ENCODE measurements around the gene RAB4B.
"Not testable (repeated sequence)": the region's sequence is repeated elsewhere in the genome, so short reads cannot be mapped to it uniquely, and the experiment has no call there.

RAB4B gene

GRCh38 chr19:40777937-40778705, at the start of gene RAB4B:
TSS of gene RAB4B (plus strand) at chr19:40778247. CDS start at chr19:40778376, 129 bp downstream.
- peak; percentile 99 for DNase-seq (ENCODE audit: low read depth in 2 of 2)

GRCh38 chr19:40730065-40730464, 48.0 kb upstream of the RAB4B start:
- not testable (repeated sequence) for DNase-seq (ENCODE audit: low read depth in 2 of 2)

GRCh38 chr19:40732304-40732703, 45.7 kb upstream of the RAB4B start:
- not testable (repeated sequence) for DNase-seq (ENCODE audit: low read depth in 2 of 2)

- DNase-seq (ENCODE audit: low read depth in 2 of 2), result no peak
These were observed 44.9 kb upstream of the RAB4B start for GRCh38 chr19:40733149-40733548.

- DNase-seq (ENCODE audit: low read depth in 2 of 2), result no peak
These were observed 42.9 kb upstream of the RAB4B start for GRCh38 chr19:40735013-40735771.

- no peak for DNase-seq (ENCODE audit: low read depth in 2 of 2)
These were observed 41.4 kb upstream of the RAB4B start for GRCh38 chr19:40736661-40737060.

- DNase-seq (ENCODE audit: low read depth in 2 of 2), result no peak
These were observed 40.9 kb upstream of the RAB4B start for GRCh38 chr19:40737102-40737644.

GRCh38 chr19:40739030-40739839, 38.8 kb upstream of the RAB4B start:
- DNase-seq (ENCODE audit: low read depth in 2 of 2), result no peak

- no peak for DNase-seq (ENCODE audit: low read depth in 2 of 2)
These were observed 38.0 kb upstream of the RAB4B start for GRCh38 chr19:40739871-40740703.

GRCh38 chr19:40740747-40741146, 37.3 kb upstream of the RAB4B start:
- no peak for DNase-seq (ENCODE audit: low read depth in 2 of 2)

- no peak for DNase-seq (ENCODE audit: low read depth in 2 of 2)
These were observed 36.3 kb upstream of the RAB4B start for GRCh38 chr19:40741527-40742390.

GRCh38 chr19:40742477-40742876, 35.6 kb upstream of the RAB4B start:
- no peak for DNase-seq (ENCODE audit: low read depth in 2 of 2)

GRCh38 chr19:40742886-40743285, 35.2 kb upstream of the RAB4B start:
- no peak for DNase-seq (ENCODE audit: low read depth in 2 of 2)

- no peak for DNase-seq (ENCODE audit: low read depth in 2 of 2)
These were observed 34.1 kb upstream of the RAB4B start for GRCh38 chr19:40743926-40744325.

GRCh38 chr19:40744554-40745401, 33.3 kb upstream of the RAB4B start:
- DNase-seq (ENCODE audit: low read depth in 2 of 2), result no peak

GRCh38 chr19:40745402-40745780, 32.7 kb upstream of the RAB4B start:
- no peak for DNase-seq (ENCODE audit: low read depth in 2 of 2)

GRCh38 chr19:40747536-40747935, 30.5 kb upstream of the RAB4B start:
- DNase-seq (ENCODE audit: low read depth in 2 of 2), result no peak

GRCh38 chr19:40750058-40750873, 27.8 kb upstream of the RAB4B start, which contains the start of gene ACTMAP:
TSS of gene ACTMAP (minus strand) at chr19:40750477. CDS start at chr19:40749803, 674 bp downstream.
- DNase-seq (ENCODE audit: low read depth in 2 of 2), result peak; percentile 98 to 99
